ENCODE data around the gene RNF223. TPM values are rescaled to one million over a fixed set of nuclear protein-coding genes. Genes with fewer than 3 reads are reported as not detected.

Gene RNF223
- total and polyA plus RNA-seq, 10 donors = not detected

- no peak for DNase-seq
- H3K4me3 ChIP-seq = no peak overlapping the region
- H3K27me3 ChIP-seq (replicated peaks in 1 of 7) = peaks cover 0 to 7% (median 3%) of the 10 kb centered on the region in 7 donors
- H3K9me3 ChIP-seq = no peaks in the 10 kb centered on the region
- H3K27ac ChIP-seq = no peak overlapping the region
- TF ChIP-seq POLR2A (IDR thresholded peaks at IDR 0.05) (no peak), POLR2AphosphoS5 (IDR thresholded peaks at IDR 0.05) (no peak), CTCF (IDR thresholded peaks at IDR 0.05 in 8 of 11, conservative IDR thresholded peaks at IDR 0.05 in 3 of 11) (no peak)
- H3K4me1 ChIP-seq = no peaks in the 10 kb centered on the region
- intact Hi-C loops (cut with DNase I; ENCODE audit: low total_unique reads) = no loop called here
- H3K36me3 ChIP-seq = peaks cover 0 to 28% (median 1%) of the 10 kb centered on the region in 6 donors
- 92 to 96% (median 95%) methylated on average over 29 of the region's 29 CpGs for WGBS, 5 donors
Measured at GRCh38 chr1:1052003-1052840, 21.9 kb downstream of the RNF223 start.

- no peak overlapping the region for H3K4me3 ChIP-seq
- WGBS, 5 donors = 87 to 95% (median 93%) methylated on average over 34 to 46 of the region's 46 CpGs
Measured at GRCh38 chr1:1051127-1051810, 22.8 kb downstream of the RNF223 start.

GRCh38 chr1:1050577-1051052 is 23.5 kb downstream of the RNF223 start:
- intact Hi-C loops (cut with DNase I; ENCODE audit: low total_unique reads) = no loop called here
- no peaks in the 10 kb centered on the region for H3K9me3 ChIP-seq
- WGBS, 5 donors = 81 to 93% (median 87%) methylated on average over 21 to 32 of the region's 32 CpGs
- no peak overlapping the region for H3K27ac ChIP-seq
- no peak overlapping the region for H3K4me3 ChIP-seq
- peaks cover 0 to 44% (median 3%) of the 10 kb centered on the region in 6 donors for H3K36me3 ChIP-seq
- no peaks in the 10 kb centered on the region for H3K27me3 ChIP-seq (replicated peaks in 1 of 7)
- H3K4me1 ChIP-seq = no peaks in the 10 kb centered on the region
- DNase-seq = no peak
- no peak for TF ChIP-seq POLR2AphosphoS5 (IDR thresholded peaks at IDR 0.05)
- no peak for TF ChIP-seq POLR2A (IDR thresholded peaks at IDR 0.05)
- TF ChIP-seq CTCF (IDR thresholded peaks at IDR 0.05 in 8 of 11, conservative IDR thresholded peaks at IDR 0.05 in 3 of 11) = no peak

More at GRCh38 chr1:1051127-1051810, 22.8 kb downstream of the RNF223 start:
- H3K4me1 ChIP-seq = no peaks in the 10 kb centered on the region
- H3K27me3 ChIP-seq (replicated peaks in 1 of 7) = no peaks in the 10 kb centered on the region
- H3K9me3 ChIP-seq = no peaks in the 10 kb centered on the region
- intact Hi-C loops (cut with DNase I; ENCODE audit: low total_unique reads) = no loop called here
- TF ChIP-seq POLR2AphosphoS5 (IDR thresholded peaks at IDR 0.05) = no peak
- TF ChIP-seq CTCF (IDR thresholded peaks at IDR 0.05 in 8 of 11, conservative IDR thresholded peaks at IDR 0.05 in 3 of 11) = no peak
- TF ChIP-seq POLR2A (IDR thresholded peaks at IDR 0.05) = no peak
- no peak overlapping the region for H3K27ac ChIP-seq
- peaks cover 0 to 37% (median 3%) of the 10 kb centered on the region in 6 donors for H3K36me3 ChIP-seq
- no peak for DNase-seq

Data from spleen (tissue), 11 donors.